Pulmonary artery endothelial cell (primary cell): ENCODE measurements around the gene ROBO1. TPM values are rescaled to one million over a fixed set of nuclear protein-coding genes. Genes with fewer than 3 reads are reported as not detected.

ENCODE experiments used
- DNase-seq: peaks from one replicate; pipeline ENCODE4 v3.0.0-alpha.2; 2011; ENCODE audit warnings: low read depth, low spot score
- total RNA-seq: library from RNA; depleted of rRNA; stranded (reverse); fragments of >200 nt; gene quantifications from 2 replicates; pipeline ENCODE4 v1.2.3, GENCODE V29; 2014

ROBO1 gene
- total RNA-seq, 1 donor from 2014 or later, result 26.4 TPM

- no peak for DNase-seq
These were observed 919.2 kb downstream of the ROBO1 start for GRCh38 chr3:78848392-78849288.

GRCh38 chr3:78847603-78848002, 920.2 kb downstream of the ROBO1 start:
- no peak for DNase-seq

DNA sequence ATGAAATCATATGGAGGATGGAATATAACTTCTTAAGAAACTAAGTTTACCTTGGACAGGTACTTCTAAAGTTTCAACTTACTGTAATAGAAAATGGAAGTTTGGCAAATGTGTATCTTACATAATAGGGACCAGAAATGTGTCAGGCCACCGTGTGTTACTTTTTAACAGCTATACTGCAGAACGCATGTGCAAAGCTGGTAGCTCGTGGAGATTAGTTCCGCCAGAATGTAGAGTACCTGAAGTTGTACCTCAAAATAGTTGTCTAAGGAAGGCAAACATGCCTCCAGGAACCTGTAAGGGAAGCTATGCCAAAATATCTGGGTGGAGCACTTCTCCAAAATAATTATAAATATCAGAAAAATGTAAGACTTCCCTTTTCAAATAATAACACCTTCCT, 920.6 kb downstream of the ROBO1 start:
- no peak for DNase-seq

DNA sequence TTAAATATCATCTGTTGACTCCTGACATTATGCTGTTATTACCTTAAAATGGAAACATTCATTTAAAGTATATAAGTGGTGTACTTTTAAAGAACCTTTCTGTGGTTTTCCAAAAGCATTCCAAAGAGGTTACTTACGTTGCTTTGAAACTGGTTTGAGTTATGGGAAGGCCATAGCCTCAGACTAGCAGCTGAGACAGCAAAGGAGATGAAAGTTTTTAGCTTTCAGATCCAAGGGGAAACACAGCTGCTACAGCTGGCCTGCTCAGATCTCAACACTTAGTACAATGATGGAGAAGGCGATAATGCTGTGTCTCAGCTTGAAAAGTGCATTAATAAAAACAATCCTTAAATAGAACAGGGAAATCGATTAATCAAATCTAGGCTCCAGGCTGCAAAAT, 921.1 kb downstream of the ROBO1 start:
- DNase-seq, result no peak

- DNase-seq, result no peak
These were observed 922.2 kb downstream of the ROBO1 start for GRCh38 chr3:78845605-78846004.

DNA sequence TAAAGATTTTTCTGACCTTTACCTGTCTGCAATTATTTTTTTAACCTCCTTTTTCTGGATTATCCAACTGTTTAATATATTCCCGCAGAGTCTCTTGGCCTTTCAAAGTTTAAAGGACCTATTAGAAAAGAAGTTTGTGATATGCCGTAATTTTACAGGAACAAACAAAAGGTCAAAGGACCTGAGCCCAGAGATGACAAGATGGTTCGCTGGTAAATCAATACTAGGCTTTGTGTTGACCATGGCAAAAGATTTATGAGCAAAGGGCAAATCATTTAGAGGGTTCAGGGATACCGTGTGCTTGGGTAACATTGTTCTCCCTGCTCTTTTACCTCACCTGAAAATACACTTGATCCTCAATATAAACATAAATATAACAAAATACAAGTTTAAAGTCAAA, 923.5 kb downstream of the ROBO1 start:
- no peak for DNase-seq

DNA sequence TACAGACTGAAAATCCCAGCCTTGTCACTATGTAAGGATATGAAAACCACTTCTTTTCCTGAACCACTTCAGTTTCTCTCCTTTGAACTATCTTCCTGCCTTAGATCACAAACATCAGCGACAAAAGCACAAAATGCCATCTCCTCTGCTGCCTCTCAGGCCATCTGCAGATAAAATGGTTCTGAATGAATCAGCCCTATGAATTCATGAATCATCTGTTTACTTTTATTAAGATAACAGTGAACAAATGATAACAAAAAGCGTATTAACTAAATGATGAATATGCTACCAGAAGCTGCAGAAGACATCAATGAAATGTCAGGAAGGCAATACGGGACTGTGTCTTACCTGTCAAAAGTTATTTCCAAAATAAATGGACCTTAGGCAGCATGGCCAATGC, 928.1 kb downstream of the ROBO1 start:
- no peak for DNase-seq

DNA sequence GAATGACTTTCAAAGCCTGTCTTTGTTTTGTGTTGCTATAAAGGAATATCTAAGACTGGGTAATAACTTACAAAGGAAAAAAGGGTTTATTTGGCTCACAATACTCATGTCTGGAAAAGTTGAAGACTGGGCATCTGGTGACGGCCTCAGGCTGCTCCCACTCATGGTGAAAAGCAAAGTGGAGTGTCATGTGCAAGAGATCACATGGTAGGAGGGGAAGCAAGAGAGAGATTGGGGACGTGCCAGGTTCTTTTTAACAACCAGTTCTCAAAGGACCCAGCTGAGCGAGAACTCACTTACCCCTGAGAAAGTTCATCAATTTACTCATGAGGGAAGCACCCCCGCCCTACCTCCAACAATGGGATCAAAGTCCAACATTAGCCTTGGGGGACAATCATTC, 929.4 kb downstream of the ROBO1 start:
- DNase-seq, result no peak

DNA sequence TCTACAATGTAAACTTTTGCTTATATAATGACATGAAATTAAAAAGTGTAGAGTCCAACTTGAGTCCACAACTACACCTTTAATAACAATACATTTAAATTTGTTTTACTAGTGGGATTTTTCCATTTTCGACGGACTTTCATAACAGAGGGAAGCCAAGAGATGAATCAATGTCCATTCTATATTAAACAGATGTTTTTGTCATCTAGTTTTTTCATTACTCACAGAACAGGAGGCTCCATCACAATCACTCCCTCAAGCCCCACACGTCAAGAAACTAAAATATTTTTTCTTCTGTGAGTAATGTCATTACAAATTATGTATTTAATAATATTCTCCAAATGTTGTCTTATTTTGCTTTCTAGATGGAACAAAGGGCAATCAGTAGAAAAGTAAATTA, 932.9 kb downstream of the ROBO1 start:
- no peak for DNase-seq

- DNase-seq, result no peak
These were observed 935.0 kb downstream of the ROBO1 start for GRCh38 chr3:78832785-78833204.

- no peak for DNase-seq
These were observed 936.3 kb downstream of the ROBO1 start for GRCh38 chr3:78831446-78831972.

GRCh38 chr3:78830470-78830869, 937.3 kb downstream of the ROBO1 start:
- DNase-seq, result no peak

- no peak for DNase-seq
These were observed 940.2 kb downstream of the ROBO1 start for GRCh38 chr3:78827618-78828017.

GRCh38 chr3:78825858-78826215, 942.0 kb downstream of the ROBO1 start:
- no peak for DNase-seq

DNA sequence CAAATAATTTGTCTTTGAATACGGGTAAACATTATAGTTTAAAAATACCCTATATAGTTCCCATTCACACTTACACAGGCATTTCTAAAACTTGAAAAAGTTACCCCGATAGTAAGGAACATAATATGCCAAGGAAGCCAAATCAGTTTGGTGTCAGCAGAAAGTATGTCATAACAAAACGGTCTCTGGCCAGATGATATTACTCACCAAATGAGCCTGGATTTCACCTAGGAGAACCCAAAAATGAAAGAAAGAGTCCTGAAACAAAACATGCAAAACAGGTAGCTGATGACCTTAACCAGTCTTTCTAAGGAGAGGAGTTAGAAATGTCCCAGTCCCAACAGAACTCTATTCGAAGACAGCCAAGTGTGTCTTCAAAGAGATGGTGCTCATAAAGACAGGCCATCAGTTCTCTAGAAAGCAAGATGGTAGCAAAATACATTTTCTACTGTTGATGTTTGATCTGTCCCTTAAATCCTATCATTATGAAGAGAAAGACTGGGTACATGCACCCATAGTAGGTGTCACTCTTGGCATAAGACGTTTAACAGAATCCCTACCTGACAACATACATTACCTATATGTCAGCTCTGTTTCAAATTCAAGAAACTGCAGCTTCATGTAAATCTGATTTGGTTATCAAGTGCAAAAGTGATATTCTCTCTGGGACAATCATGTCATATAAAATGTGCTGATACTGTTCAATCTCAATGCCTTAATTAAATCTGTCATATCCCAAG, 942.5 kb downstream of the ROBO1 start:
- DNase-seq, result no peak

- DNase-seq, result no peak
These were observed 943.9 kb downstream of the ROBO1 start for GRCh38 chr3:78823859-78824258.

DNA sequence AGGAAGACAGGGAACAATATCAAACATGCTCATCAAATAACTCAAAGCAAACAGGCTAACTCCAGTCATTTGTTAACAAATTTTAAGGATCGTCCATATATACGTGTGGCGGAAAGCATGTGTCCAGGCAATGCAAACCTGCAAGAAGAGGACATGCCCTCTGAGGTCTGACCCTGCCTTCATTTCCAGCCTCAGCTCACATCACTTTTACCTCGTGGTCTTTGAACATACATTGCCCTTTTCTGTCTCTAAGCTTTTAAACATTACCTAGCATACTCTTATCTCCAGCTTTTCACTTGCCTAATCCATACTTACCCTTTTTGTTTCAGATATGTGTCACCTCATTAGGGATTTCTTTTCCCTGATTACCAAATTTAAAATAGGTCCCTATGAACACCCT, 944.4 kb downstream of the ROBO1 start:
- no peak for DNase-seq

DNA sequence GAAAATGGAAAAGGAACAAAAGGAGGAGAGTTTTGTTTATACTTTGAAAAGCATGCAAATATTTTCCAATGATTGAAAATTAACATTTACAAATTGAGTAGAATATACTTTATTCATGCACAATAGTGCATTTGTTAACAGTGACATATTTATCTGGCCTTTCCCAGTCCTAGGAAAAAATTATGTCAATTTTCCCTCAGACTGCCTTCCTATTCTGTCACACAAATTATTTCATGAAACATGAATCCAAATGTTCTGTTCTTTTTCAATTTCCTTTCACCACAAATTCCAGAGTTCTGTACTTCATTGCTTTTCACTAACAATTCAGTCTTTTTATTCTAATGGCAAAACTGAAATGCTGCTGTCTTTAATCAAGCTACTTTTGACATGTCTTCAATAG, 945.1 kb downstream of the ROBO1 start:
- DNase-seq, result no peak

- no peak for DNase-seq
These were observed 947.3 kb downstream of the ROBO1 start for GRCh38 chr3:78820542-78820941.

DNA sequence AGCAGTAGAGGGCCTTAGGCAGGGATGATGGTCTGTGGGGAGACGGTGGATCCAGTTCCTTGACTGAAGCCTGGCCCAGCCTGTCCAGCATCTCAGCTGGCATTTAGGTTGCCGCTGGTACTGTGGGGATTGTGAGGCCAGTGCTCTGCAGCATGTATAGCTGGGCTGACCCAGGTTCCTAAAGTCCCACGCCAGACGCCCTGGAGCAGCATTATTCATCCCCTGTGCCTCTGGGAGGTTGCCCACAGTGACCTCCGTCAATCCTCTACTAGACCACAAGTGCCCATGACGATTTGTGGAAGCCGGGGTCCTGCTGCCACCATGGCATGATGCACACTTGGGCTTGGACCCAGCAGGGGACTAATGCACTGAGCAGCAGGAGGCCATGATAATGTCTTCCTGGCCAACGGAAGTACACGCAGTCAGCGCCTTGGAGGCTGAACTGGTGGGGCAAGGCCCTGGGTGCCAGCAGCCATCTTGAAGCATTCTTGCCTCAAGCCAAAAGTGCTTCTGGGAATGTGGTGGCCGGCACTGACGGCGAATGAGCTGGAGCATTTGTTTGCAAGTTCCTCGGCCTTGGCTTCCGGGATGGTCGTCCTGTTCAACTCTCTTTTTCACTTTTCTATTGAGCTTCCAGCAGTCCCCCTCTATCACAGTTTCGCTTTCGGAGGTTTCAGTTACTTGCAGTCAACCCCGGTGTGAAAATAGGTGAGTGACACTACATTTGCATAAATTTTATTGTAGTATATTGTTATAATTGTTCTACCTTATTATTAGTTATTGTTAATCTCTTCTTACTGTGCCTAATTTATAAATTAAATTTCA, 949.4 kb downstream of the ROBO1 start:
- no peak for DNase-seq

DNA sequence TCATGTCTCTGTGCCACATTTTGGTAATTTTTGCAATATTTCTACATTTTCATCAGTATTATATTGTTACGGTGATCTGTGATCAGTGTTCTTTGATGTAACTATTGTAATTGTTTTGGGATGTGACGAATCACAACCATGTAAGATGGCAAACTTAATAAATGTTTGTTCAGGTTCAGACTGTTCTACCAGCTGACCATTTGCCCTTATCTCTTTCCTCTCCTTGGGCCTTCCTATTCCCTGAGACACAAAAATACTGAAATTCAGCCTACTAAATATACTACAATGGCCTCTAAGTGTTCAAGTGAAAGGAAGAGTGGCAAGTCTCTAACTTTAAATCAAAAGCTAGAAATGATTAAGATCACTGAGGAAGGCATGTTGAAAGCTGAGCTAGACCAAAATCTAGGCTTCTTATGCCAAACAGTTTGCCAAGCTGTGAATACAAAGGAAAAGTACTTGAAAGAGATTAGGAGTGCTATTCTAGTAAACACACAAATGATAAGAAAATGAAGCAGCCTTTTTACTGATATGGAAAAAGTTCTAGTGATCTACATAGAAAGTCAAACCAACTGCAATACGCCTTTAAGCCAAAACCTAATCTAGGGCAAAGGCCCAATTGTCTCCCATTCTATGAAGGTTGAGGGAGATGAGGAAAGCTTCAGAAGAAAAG, 952.8 kb downstream of the ROBO1 start:
- no peak for DNase-seq
